GM12891 (cell line): ENCODE measurements around the gene DPEP2NB.
"Not testable (repeated sequence)": the region's sequence is repeated elsewhere in the genome, so short reads cannot be mapped to it uniquely, and the experiment has no call there.

Experiments
- DNase-seq: peaks from one replicate; pipeline ENCODE4 v3.0.0; 2011; ENCODE audit warnings: low spot score; ENCODE audit not compliant: insufficient read length
- FAIRE-seq: peaks from 2 replicates; lab custom pipeline; 2011; peaks lifted over from hg19 to GRCh38; lab: Jason Lieb, UNC
- PAX5 ChIP-seq: IDR thresholded peaks from 2 replicates; pipeline ENCODE4 v1.6.1; 2011; ENCODE audit warnings: low read length, moderate library complexity, mild to moderate bottlenecking; ENCODE audit not compliant: insufficient read depth, severe bottlenecking
- POLR2A ChIP-seq: IDR thresholded peaks from 2 replicates; pipeline ENCODE4 v1.6.1; 2011; ENCODE audit warnings: low read depth, low read length, control low read depth
- POLR2AphosphoS5 ChIP-seq: IDR thresholded peaks from 2 replicates; pipeline ENCODE4 v1.6.1; 2011; ENCODE audit warnings: low read depth, low read length, control low read depth
- POU2F2 ChIP-seq: IDR thresholded peaks from 2 replicates; pipeline ENCODE4 v1.6.1; 2011; ENCODE audit warnings: low read depth, mild to moderate bottlenecking, control low read depth, low read length, moderate library complexity
- SPI1 ChIP-seq: IDR thresholded peaks from 2 replicates; pipeline ENCODE4 v1.6.1; 2011; ENCODE audit warnings: low read depth, low read length, control low read depth
- TAF1 ChIP-seq: IDR thresholded peaks from 2 replicates; pipeline ENCODE4 v1.6.1; 2011; ENCODE audit warnings: low read depth, low read length, control low read depth

Gene DPEP2NB

DNA sequence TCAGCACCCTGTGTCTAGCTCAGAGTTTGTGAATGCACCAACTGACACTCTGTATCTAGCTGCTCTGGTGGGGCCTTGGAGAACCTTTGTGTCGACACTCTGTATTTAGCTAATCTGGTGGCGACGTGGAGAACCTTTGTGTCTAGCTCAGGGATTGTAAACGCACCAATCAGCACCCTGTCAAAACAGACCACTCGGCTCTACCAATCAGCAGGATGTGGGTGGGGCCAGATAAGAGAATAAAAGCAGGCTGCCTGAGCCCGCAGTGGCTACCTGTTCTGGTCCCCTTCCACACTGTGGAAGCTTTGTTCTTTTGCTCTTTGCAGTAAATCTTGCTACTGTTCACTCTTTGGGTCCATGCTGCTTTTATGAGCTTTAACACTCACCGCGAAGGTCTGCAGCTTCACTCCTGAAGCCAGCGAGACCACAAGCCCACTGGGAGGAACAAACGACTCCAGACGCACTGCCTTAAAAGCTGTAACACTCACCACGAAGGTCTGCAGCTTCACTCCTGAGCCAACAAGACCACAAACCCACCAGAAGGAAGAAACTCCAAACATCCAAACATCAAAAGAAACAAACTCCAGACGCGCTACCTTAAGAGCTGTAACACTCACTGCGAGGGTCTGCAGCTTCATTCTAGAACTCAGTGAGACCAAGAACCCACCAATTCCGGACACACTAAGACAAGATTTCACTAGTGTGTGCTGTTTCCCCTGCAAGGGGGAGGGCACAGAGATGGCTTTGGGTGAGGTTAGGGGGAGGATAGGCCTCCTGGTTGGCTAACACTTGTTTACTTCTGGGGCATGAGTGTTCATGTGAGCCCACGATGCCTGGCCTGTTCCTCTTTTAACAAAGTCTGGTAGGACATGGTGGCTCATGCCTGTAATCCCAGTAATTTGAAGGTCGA, 16.7 kb downstream of the DPEP2NB start, which contains the start of gene DPEP2:
Gene DPEP2 (minus strand): TSS at position 706 of the 910 bp plus-strand sequence. CDS start 6,272 bp downstream, outside the sequence.
- not testable (repeated sequence) for FAIRE-seq, DNase-seq
- peak; percentile 73 for TF ChIP-seq SPI1

- DNase-seq, FAIRE-seq: not testable (repeated sequence)
Observed at GRCh38 chr16:67998231-67998778, 17.4 kb downstream of the DPEP2NB start.

- DNase-seq (no peak), FAIRE-seq (no peak)
Observed at GRCh38 chr16:67996666-67997065, 19.0 kb downstream of the DPEP2NB start.

GRCh38 chr16:67995423-67995822, 20.3 kb downstream of the DPEP2NB start:
- DNase-seq (no peak), FAIRE-seq (no peak)
- TF ChIP-seq SPI1, result peak; percentile 95
- no peak for TF ChIP-seq PAX5

More at GRCh38 chr16:67996666-67997065, 19.0 kb downstream of the DPEP2NB start:
- no peak for TF ChIP-seq SPI1
- no peak for TF ChIP-seq POLR2AphosphoS5
- TF ChIP-seq POU2F2, result no peak
- no peak for TF ChIP-seq POLR2A
- no peak for TF ChIP-seq PAX5
- TF ChIP-seq TAF1, result no peak

GRCh38 chr16:67994040-67994408, 21.7 kb downstream of the DPEP2NB start:
- peak; percentile 67 for FAIRE-seq
- DNase-seq, result not testable (repeated sequence)

DNA sequence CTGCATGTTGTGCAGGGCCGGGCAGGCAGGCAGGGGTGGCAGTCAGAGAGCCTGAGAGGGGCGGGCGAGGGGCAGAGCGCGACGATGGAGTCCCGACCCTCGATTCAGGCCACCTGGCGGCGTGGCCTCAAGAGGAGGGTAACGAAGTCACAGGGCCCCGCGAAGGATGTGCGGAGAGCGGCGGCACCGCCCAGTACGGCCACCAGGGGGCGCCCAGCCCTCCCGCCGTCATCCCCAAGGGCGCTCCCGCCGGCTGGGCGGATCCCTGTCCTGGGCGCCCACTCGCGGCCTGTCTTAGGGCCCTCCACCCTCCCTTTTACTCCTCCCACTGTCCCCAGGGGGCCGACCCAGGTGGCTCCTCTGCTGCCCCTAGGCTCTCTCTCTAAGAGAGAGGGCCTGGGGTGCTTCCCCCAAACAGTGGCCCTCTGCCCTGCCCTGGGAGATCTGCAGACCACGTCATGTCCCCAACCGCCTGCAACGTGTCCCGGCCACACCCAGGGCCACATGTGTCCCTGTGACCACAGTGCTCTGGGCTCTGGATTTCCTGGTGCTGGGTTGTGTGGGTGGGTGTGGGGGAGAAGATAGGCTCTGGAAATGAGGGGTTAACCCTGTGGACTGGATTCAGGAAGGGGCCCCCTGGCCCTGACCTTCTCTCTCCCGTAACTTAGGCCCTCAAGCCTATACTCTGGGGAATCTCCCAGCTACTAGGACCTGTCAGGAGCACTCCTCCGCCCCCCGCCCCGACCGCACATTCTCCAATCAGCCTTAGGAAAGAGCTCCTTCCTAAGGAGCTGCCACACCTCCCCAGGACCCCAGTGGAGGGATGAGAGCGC, 22.3 kb downstream of the DPEP2NB start:
- no peak for TF ChIP-seq POLR2AphosphoS5
- no peak for TF ChIP-seq POLR2A
- no peak for TF ChIP-seq POU2F2
- TF ChIP-seq TAF1, result no peak
- no peak for TF ChIP-seq PAX5
- TF ChIP-seq SPI1, result no peak
- peak; percentile 86 for FAIRE-seq
- DNase-seq, result peak; percentile 85

DNA sequence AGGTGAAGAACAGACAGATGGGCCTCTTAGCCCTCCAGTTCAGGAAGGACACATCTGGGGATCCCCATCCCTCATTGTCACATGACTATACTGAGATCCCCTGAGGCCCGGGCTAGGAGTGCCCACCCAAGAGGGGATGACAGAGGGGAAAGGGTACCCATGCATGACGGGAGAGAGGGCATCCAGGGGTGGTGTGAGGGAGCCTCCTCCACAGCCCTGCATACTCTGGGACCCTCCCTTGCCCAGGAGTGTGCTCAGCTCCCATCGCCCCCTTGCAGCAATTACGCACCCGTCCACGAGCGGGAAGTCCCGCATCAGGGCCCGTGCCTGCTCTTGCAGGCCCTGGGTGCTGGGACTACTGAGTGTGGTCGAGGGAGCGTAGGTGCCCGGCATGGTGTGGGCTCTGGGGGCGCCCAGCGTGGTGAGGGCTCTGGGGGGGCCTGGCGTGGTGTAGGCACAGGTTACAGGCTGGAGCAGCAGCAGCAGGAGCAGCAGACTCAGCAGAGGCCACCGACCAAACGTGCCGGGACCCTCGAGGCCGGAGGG, 23.0 kb downstream of the DPEP2NB start:
- FAIRE-seq (no peak), DNase-seq (no peak)
- TF ChIP-seq POLR2A (no peak), TAF1 (no peak), PAX5 (no peak), POLR2AphosphoS5 (no peak), SPI1 (no peak), POU2F2 (no peak)

DNA sequence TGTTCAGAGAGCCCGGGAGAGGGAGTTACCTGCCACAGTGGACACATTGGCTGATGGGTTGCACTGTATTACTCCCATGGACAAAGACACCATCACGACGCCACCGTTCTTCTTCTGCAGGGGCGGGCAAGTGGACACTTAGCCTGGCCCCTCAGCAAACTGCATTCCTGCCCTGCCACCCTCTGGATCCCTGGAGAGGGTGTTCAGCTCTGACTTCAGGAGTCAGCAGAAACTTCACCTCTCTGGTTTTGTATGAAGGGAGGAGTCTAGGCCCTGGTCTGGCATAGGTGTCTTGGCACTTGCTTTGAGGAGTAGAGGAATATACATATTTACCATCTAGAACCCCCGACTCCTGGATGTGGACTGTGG, 25.7 kb downstream of the DPEP2NB start:
- no peak for DNase-seq
- no peak for TF ChIP-seq TAF1
- no peak for TF ChIP-seq POLR2A
- TF ChIP-seq POU2F2, result no peak
- no peak for TF ChIP-seq SPI1
- no peak for TF ChIP-seq POLR2AphosphoS5
- no peak for TF ChIP-seq PAX5
- no peak for FAIRE-seq

GRCh38 chr16:67989322-67990017, 26.2 kb downstream of the DPEP2NB start:
- FAIRE-seq (no peak), DNase-seq (no peak)
- TF ChIP-seq POU2F2 (no peak), SPI1 (peak; percentile 30; the same call in 1 of the 2 replicates)

GRCh38 chr16:67988675-67989074, 27.0 kb downstream of the DPEP2NB start:
- no peak for DNase-seq
- FAIRE-seq, result no peak
- TF ChIP-seq TAF1, result no peak
- no peak for TF ChIP-seq SPI1
- TF ChIP-seq POLR2A, result no peak
- TF ChIP-seq PAX5, result no peak
- TF ChIP-seq POLR2AphosphoS5, result no peak
- TF ChIP-seq POU2F2, result no peak
